Glutamatergic neuron (in vitro differentiated cells): ENCODE data around the gene ARHGAP4. TPM values are rescaled to one million over a fixed set of nuclear protein-coding genes. Genes with fewer than 3 reads are reported as not detected.

Experiments used
- DNase-seq: peaks from one replicate; pipeline ENCODE4 v3.0.0; 2022
- H3K27ac Mint-ChIP-seq: one replicate; pipeline ENCODE4 v1.8.0; 2020; ENCODE audit warnings: mild to moderate bottlenecking, mixed read lengths, inconsistent platforms; ENCODE audit not compliant: unreplicated experiment
- H3K27me3 Mint-ChIP-seq: one replicate; pipeline ENCODE4 v1.8.0; 2020; ENCODE audit warnings: mild to moderate bottlenecking, moderate library complexity, mixed read lengths, inconsistent platforms; ENCODE audit not compliant: unreplicated experiment
- H3K36me3 Mint-ChIP-seq: one replicate; pipeline ENCODE4 v1.8.0; 2020; ENCODE audit warnings: mild to moderate bottlenecking, mixed read lengths, inconsistent platforms; ENCODE audit not compliant: unreplicated experiment
- H3K4me1 Mint-ChIP-seq: one replicate; pipeline ENCODE4 v1.8.0; 2020; ENCODE audit warnings: mild to moderate bottlenecking, low read depth, mixed read lengths, inconsistent platforms; ENCODE audit not compliant: unreplicated experiment
- H3K4me3 Mint-ChIP-seq: one replicate; pipeline ENCODE4 v1.8.0; 2020; ENCODE audit warnings: mild to moderate bottlenecking, mixed read lengths, inconsistent platforms; ENCODE audit not compliant: unreplicated experiment
- H3K9me3 Mint-ChIP-seq: one replicate; pipeline ENCODE4 v1.8.0; 2020; ENCODE audit warnings: mild to moderate bottlenecking, moderate library complexity, mixed read lengths, inconsistent platforms; ENCODE audit not compliant: unreplicated experiment
- CTCF ChIP-seq: fragments of 200-600 bp; sonication (generic); IDR thresholded peaks from one replicate; pipeline ENCODE4 v1.5.0; 2021; ENCODE audit not compliant: partially characterized antibody, unreplicated experiment
- total RNA-seq: library from RNA; stranded (reverse); fragmentation: NEBNext Ultra II Directional; extraction: Animal tissue kit (Norgen Biotek cat#: 25700); gene quantifications from one replicate; pipeline ENCODE4 v1.2.1, GENCODE V29; 2021; ENCODE audit not compliant: unreplicated experiment

The ARHGAP4 gene
- total RNA-seq, 1 donor from 2014 or later: 33.5 TPM

GRCh38 chrX:153939573-153939972 lies 13.5 kb upstream of the ARHGAP4 start:
- TF ChIP-seq CTCF: no peak
- Mint-ChIP-seq H3K27me3 (peaks cover 2% of the 10 kb centered on the region), H3K4me3 (no peak overlapping the region), H3K27ac (no peak overlapping the region), H3K4me1 (no peaks in the 10 kb centered on the region), H3K9me3 (peaks cover 1% of the 10 kb centered on the region), H3K36me3 (no peaks in the 10 kb centered on the region)
- DNase-seq: no peak

GRCh38 chrX:153938226-153938786 lies 12.2 kb upstream of the ARHGAP4 start:
- Mint-ChIP-seq H3K9me3 (peaks cover 1% of the 10 kb centered on the region), H3K27me3 (peaks cover 2% of the 10 kb centered on the region), H3K4me1 (no peaks in the 10 kb centered on the region), H3K36me3 (no peaks in the 10 kb centered on the region), H3K4me3 (no peak overlapping the region), H3K27ac (no peak overlapping the region)
- no peak for TF ChIP-seq CTCF
- DNase-seq: no peak

GRCh38 chrX:153937056-153937455 lies 11.0 kb upstream of the ARHGAP4 start:
- H3K27me3 Mint-ChIP-seq: peaks cover 2% of the 10 kb centered on the region
- H3K4me3 Mint-ChIP-seq: no peak overlapping the region
- H3K36me3 Mint-ChIP-seq: no peaks in the 10 kb centered on the region
- no peak for DNase-seq
- peaks cover 1% of the 10 kb centered on the region for H3K9me3 Mint-ChIP-seq
- no peaks in the 10 kb centered on the region for H3K4me1 Mint-ChIP-seq
- no peak for TF ChIP-seq CTCF
- H3K27ac Mint-ChIP-seq: no peak overlapping the region

GRCh38 chrX:153935326-153935851 lies 9.3 kb upstream of the ARHGAP4 start:
- no peaks in the 10 kb centered on the region for H3K4me1 Mint-ChIP-seq
- DNase-seq: no peak
- H3K9me3 Mint-ChIP-seq: peaks cover 1% of the 10 kb centered on the region

More at GRCh38 chrX:153935326-153935851, 9.3 kb upstream of the ARHGAP4 start:
- Mint-ChIP-seq H3K27ac (no peak overlapping the region), H3K36me3 (no peaks in the 10 kb centered on the region), H3K27me3 (peaks cover 2% of the 10 kb centered on the region), H3K4me3 (peak overlapping the region; percentile 78)
- no peak for TF ChIP-seq CTCF
